ACHN (cell line): Measurements from ENCODE around the gene APOB.

Experiments
- DNase-seq: peaks from one replicate; pipeline ENCODE4 v3.0.0-alpha.2; 2015
- in situ Hi-C: cut with HindIII; loops from 2 replicates; pipeline ENCODE4 v1.10.0; 2017; ENCODE audit warnings: low sequenced_read_pairs, low pct_ligation_motif_present, low pct_unique_long_range_greater_than_20kb

APOB gene

GRCh38 chr2:21043744-21044532 is at the start of gene APOB:
Gene APOB (minus strand): TSS chr2:21044073. CDS start chr2:21043945, 128 bp downstream.
- in situ Hi-C loops = no loop called here
- no peak for DNase-seq

GRCh38 chr2:21092308-21092869 is 48.5 kb upstream of the APOB start:
- no peak for DNase-seq
- in situ Hi-C loops = no loop called here

- in situ Hi-C loops = no loop called here
Measured at GRCh38 chr2:21084401-21084800, 40.5 kb upstream of the APOB start.

DNA sequence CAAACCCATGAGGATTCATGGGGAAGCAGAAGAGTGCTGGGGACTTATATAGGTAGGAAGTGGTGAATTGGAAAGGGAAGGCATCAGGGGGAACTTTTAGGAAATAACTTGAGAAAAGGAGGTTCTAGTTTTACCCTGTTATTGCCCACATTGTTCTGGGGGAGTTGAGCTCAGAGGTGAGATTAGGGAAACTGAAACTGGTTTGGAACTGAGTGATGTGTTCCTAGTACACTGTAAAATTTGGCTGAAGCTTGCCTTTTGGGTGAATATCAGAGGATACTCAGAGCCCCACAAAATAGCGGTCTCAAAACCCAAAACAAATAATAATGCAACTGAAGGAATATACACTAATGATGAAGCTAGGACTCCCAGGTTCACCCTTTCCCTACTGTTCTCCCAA is 39.6 kb upstream of the APOB start:
- in situ Hi-C loops = no loop called here
- no peak for DNase-seq

More at GRCh38 chr2:21084401-21084800, 40.5 kb upstream of the APOB start:
- DNase-seq = no peak

GRCh38 chr2:21078296-21078695 is 34.4 kb upstream of the APOB start:
- in situ Hi-C loops = no loop called here
- DNase-seq = no peak

DNA sequence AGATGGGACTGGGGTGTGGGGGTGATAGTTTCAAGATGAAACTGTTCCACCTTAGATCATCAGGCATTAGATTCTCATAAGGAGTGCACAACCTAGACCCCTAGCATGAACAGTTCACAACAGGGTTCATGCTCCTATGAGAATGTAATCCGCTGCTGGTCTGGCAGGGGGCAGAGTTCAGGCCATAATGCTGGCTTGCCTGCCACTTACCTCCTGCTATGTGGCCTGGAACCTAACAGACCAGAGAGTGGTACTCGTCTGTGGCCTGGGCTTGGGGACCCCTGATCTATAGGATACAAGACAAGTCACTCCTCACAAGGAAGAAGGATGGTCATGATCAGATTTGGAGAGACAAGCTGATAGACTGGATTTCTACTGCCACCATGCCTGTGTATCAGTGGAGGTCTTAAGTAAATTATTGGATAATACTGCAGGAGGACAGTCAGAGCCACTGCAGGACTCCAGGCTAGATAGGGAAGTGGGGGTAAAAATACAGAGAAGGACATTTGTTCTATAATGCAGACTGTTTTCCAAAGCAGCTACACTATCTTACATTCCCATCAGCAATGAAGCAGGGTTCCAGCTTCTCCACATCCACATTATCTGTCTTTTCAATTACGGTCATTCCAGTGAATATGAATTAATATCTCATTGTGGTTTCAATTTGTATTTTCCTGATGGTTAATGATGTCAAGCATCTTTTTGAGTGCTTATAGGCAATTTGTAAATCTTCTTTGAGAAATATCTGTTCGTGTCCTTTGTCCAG is 28.8 kb upstream of the APOB start:
- no peak for DNase-seq
- in situ Hi-C loops = no loop called here

GRCh38 chr2:21070341-21071257 is 26.7 kb upstream of the APOB start:
- no peak for DNase-seq
- in situ Hi-C loops = no loop called here

DNA sequence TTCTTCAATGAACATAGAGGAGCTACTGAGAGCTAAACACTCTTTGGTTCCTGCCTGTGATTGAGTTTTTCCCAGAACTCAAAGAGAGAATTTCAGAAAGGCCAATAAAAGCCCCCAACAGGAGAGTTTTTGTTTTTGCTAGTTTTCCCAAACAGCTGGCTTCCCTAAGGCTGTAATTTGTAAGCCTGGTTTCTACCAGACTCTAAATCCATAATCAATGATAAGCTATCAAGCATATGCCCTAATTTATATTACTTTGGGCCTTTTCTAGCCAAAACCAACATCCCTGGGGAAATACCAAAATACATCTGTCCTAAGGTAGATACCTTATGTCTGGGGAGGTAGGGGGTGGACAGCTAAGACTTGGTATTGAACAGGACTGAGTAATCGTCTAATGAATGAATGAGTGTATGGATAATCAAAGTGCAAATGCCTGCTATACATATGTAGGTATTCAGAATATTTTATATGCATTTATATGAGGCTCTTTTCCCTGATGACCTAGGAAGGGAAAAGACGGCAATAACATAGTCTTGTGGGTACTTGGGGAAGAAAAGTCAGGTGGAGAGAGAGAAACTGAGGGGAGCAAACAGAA is 26.0 kb upstream of the APOB start:
- no peak for DNase-seq
- in situ Hi-C loops = no loop called here

DNA sequence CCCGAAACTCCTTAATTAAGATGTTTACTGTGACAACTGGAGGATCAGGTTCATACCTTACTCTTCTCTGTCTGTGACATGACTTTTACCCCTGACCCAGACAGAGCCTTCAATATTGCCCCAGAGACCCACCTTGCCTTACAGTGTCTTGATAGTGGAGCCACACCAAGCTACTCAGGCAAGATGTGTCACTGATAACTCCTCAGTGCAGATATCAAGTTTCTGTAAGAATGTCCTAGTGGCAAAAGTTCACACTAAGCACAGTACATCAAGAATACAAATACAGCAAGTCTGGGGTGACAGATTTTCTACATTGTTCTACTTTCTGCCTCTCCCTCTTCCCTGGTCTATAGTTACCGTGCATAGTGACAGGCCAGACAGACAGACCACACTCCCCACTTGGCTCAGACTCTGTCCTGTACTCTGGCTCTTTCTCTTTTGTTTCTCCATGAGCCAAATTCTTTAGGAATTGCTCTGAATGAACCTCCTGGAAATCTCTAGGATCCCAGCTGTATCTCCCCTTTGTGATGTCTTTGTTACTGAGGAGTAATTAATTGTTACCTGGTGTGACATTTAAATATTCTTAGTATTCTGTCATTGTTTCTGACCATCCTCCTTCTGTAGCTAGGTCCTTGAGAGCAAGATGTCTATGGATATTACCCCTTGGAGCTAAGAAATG is 24.1 kb upstream of the APOB start:
- in situ Hi-C loops = no loop called here

GRCh38 chr2:21067125-21067524 is 23.3 kb upstream of the APOB start:
- no peak for DNase-seq
- in situ Hi-C loops = no loop called here

More for the DNA sequence above, 24.1 kb upstream of the APOB start:
- DNase-seq = no peak

DNA sequence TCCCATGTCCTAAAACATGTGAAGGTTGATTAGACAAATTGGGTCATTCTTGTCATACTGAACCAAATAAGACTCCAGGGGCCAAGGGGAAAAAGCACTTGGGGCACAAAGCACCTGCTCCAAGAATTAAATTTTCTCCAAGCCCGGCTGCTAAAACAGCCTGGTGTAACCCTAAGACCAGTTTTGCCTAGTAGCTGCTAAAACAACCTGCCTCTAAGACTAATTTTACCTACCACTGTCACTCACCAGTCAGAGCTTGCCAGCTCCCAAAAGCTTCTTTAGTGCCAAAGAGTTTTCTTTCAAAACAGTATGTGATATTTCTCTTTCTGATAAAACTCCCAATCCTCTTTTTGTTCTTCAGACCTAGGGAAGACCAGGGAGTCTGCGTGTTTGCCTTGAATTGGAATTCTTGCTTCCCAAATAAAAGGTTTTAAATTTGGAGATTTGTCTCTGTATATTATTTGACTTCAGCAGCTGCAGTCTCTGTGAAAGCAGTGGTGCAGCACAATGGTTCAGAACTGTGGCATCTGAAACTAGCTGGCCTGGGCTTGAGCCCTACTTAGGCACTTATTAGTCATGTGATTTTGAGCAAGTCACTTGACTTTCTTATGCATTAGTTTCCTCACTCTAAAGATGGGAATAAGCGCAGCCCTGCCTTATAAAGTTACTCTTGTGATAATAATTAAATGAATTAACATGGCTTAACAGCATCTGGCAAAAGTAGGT is 16.2 kb upstream of the APOB start:
- no peak for DNase-seq
- in situ Hi-C loops = no loop called here

- DNase-seq = no peak
- in situ Hi-C loops = no loop called here
Measured at GRCh38 chr2:21057097-21057496, 13.2 kb upstream of the APOB start.

DNA sequence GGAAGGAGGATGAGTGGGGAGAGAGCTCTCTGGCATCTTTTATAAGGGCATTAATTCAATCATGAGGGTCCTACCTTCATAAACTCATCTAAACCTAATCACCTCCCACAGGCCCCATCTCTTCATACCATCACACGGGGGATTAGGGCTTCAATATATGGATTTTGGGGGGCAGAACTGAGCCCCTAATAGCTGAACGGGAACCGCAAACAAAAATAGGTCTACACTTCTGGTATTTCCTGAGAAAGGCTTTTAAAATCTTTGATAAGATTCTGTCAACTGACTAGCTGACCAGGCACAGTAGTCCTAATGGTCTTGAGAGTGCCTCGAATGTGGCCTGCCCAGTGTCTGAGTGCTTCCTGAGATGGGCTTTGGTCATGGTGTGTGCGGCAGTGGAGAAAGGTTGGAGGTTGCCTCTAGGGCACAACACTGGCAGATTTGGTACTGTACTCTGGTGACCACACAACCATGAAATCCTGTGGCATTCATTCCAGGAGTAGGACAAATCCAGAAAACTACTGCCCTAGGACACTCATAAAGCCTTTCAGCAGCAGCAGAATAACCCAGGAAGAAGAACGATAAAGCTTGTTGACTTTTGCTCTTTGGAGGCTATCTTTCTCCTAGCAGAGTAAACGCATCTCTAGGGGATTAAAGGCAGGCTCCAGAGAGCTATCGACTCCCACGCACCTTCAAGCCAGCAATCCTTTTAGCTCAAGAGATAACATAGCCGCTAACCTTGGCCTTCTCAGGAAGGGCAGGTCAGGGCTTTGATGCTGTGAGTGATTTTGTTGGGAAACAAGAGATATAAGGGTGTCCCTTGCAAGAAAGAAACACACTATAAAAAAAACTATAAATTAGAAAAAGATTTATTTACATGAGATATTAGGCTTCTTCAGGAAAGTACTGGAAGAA is 12.3 kb upstream of the APOB start:
- in situ Hi-C loops = no loop called here
- DNase-seq = no peak

DNA sequence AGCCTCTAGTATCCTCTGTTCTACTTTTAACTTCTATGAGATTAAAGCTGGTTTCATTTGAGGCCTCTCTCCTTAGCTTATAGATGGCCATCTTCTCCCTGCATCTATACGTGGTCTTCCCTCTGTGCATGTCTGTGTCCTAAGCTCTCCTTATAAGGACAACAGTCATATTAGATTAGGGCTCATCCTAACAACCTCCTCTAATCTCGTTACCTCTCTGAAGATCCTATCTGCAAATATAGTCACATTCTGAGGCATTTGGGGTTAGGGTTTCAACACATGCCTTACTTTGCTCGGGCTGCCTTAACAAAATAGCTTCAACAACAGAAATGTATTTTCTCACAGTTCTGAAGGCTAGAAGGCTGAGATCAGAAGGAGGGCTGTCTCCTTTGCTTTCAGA is 11.6 kb upstream of the APOB start:
- no peak for DNase-seq

DNA sequence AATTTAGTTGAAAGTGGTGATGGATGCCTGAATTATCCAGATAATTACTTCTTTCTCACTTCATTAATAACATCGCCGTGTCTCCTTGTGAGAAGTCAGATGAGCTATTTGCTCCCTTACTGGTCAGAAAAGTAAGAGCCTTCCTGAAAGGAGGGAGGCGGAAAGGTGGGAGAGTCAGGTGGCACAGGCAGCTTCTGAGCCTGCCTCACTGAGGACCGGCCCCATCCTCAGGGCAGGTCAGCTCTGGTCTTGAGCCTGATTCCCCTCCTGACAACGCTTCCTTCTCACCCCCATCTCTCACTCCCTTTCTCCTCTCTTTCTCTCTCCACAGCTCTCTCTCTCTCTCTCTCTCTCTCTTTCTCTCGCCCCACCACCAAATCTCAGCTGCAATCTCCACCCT is 10.1 kb upstream of the APOB start:
- in situ Hi-C loops = no loop called here
- DNase-seq = no peak

More for the DNA sequence above, 11.6 kb upstream of the APOB start:
- in situ Hi-C loops = no loop called here

DNA sequence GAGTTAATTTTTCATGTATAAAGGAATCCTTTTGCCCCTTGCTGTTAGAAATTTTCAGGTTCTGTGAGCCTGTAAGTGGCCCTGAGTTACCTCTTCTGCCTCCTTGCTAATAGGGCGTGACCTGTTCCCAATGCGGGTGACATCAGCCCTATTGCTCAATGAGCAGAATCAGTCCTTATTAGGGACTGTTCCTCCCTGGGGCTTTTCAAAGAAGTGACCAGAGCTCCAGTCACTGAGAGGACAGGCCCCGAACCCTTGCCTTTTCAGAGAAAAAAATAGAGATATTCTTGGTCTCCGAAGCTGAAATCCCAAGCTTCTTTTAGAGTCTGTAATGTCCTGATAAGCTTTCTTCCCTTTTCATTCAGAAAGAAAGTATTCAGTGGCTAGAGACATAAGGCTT is 8.2 kb upstream of the APOB start:
- in situ Hi-C loops = no loop called here
- DNase-seq = no peak
